Fibroblast of skin of scalp (primary cell): ENCODE measurements around the gene GRXCR1.
A peak's percentile ranks its signal among the peaks of the same experiment; 100 is the strongest.

Experiments used
- DNase-seq: peaks from one replicate; pipeline ENCODE4 v3.0.0-alpha.2; 2013

Gene GRXCR1

GRCh38 chr4:42928582-42928981 is 36.1 kb downstream of the GRXCR1 start:
- no peak for DNase-seq

DNA sequence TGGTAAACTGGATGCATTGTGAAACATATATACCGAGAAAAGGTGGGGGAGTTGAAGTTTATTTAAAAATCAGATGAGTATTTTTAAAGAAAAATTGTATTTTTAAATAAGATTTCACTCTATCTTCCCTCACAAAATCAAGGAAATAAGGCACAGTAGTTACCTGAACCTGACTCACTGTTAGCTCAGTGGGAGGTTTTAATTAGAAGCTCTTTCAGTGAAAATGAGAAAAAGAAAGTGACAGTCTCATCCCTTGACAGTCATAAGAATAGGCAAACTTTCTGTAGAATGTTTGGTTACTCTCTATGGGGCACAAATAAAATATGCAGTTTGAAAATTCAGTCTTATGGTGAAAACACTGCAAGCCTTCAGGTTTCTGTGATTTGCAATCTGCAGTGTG is 49.7 kb downstream of the GRXCR1 start:
- no peak for DNase-seq

GRCh38 chr4:42945874-42946273 is 53.4 kb downstream of the GRXCR1 start:
- DNase-seq: no peak

DNA sequence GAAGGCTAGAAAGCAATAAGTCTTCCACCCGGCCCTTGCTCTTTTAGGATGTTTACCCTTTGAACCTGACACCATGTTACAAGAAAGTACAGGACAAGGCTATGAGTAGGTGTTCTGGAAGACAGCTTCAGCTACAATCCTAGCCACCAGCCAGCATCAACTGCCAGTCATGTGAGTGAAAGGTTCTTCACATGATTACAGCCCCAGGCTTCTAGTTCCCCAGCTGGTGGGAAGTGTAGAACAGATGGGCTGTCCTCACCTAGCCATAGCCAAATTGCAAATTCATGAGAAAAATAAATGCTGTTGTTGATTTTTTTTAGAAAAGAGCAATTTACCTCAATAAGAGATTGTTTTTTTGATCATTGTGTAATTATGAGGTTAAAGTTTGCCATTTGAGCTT is 60.8 kb downstream of the GRXCR1 start:
- DNase-seq: no peak

GRCh38 chr4:42954963-42955669 is 62.6 kb downstream of the GRXCR1 start:
- no peak for DNase-seq

- DNase-seq: no peak
Observed at GRCh38 chr4:42955746-42956505, 63.4 kb downstream of the GRXCR1 start.

DNA sequence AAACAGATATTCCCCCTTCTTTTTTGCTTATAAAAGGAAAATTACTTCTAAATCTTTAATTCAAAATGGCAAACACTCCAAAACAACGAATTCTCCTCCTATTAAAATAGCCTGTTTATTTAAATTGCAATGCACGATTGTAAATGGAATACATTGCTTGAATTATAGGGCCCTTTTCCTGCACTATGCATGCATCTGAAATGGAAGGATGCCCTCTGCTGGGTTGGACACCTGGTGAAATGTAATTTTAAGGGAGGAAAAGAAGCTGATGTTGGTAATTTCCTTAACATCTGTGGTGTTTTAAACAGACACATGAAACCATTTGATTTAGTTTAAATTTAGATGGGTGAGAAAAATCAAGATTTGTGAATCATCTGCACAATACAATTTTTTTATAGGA is 72.8 kb downstream of the GRXCR1 start:
- no peak for DNase-seq

- DNase-seq: no peak
Observed at GRCh38 chr4:42985976-42986375, 93.5 kb downstream of the GRXCR1 start.

GRCh38 chr4:42995343-42995944 is 102.9 kb downstream of the GRXCR1 start:
- DNase-seq: peak; percentile 19

GRCh38 chr4:43008793-43009192 is 116.3 kb downstream of the GRXCR1 start:
- DNase-seq: no peak

- no peak for DNase-seq
Observed at GRCh38 chr4:43014256-43014655, 121.7 kb downstream of the GRXCR1 start.

- no peak for DNase-seq
Observed at GRCh38 chr4:43041632-43042031, 149.1 kb downstream of the GRXCR1 start.

DNA sequence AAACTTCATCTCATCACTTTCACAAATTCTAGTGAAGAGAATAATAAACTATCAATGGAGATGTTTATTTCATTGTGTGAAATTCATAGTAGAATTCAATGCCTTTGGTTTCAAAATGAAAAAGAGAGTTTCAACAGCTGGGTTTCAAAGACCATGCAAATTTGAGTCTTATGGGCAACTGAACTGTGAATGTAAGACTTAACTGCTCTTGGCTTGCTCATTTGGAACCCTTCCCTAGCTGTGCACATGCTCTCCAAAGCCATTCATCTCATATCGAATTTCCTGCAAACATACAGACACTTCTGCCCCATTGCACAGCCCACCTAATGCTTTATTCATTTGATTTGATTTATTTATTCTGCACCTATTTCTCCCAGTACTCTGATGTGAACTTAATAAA is 154.5 kb downstream of the GRXCR1 start:
- no peak for DNase-seq

GRCh38 chr4:43048570-43048969 is 156.1 kb downstream of the GRXCR1 start:
- no peak for DNase-seq

DNA sequence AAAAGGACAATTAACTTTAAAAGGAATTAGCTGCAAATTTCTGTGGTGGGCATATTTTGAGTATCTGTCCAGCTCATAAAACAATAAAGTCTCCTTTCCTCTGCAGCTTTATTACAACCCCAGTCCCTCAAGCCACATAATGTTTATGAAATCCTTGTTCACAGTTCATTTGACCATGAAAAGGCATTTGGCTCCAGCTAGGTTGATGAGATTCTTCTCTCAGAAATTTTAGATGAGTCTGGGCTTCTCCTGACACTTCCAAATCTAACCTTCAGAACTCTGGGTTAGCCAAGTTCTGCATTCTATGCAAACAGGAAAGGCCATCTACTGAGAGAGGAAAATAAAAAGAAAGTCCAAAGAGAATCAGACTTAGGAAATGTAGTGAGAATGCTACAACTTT is 156.8 kb downstream of the GRXCR1 start:
- DNase-seq: no peak

- no peak for DNase-seq
Observed at GRCh38 chr4:43066415-43066814, 173.9 kb downstream of the GRXCR1 start.

DNA sequence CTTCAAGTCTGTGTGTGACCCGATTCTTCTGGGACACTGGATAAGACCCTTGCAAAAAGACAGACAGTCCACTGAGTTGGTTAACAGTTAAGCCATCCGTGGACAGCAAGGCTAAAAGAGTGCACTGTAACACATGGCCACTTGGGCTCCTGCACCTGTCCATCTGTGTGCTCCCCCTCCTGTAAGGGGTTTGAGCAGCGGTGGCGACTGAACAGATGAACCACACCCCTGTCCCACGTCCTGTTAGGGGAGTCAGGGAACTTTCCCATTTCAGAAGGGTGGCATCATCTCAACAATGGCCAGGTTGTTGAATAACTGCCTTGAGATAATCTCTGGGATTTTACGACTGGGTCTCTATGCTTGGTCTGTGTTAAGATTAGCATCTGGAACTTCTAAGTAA is 178.6 kb downstream of the GRXCR1 start:
- DNase-seq: no peak
